Tibial nerve (tissue), 4 donors: Measurements from ENCODE around the gene SLC2A4. TPM values are rescaled to one million over a fixed set of nuclear protein-coding genes. Genes with fewer than 3 reads are reported as not detected.

ENCODE experiments used
- DNase-seq, 2 donors: peaks; one replicate each; pipeline ENCODE4 v3.0.0-alpha.2; 2019; ENCODE audit warnings: low spot score in 2 of 2
- H3K27ac ChIP-seq, 4 donors: fragments of 200-600 bp; sonication (generic) in 3 of 4; one replicate each; pipeline ENCODE4 v1.5.1; 2017 to 2019; ENCODE audit warnings: mild to moderate bottlenecking in 1 of 4
- H3K27me3 ChIP-seq, 2 donors: fragments of 200-600 bp; sonication (generic) in 1 of 2; one replicate each; pipeline versions ENCODE4 v1.5.1 to v1.6.0; 2017 to 2019
- H3K36me3 ChIP-seq, 3 donors: fragments of 200-600 bp; sonication (generic); one replicate each; pipeline ENCODE4 v1.5.1; 2018 to 2019
- H3K4me1 ChIP-seq, 4 donors: fragments of 200-600 bp; sonication (generic) in 3 of 4; one replicate each; pipeline ENCODE4 v1.5.1; 2017 to 2019
- H3K4me3 ChIP-seq, 4 donors: fragments of 200-600 bp; sonication (generic) in 3 of 4; one replicate each; pipeline ENCODE4 v1.5.1; 2017 to 2019; ENCODE audit warnings: mild to moderate bottlenecking in 1 of 4, moderate library complexity in 1 of 4
- H3K9me3 ChIP-seq, 4 donors: fragments of 200-600 bp; sonication (generic) in 3 of 4; one replicate each; pipeline ENCODE4 v1.5.1; 2017 to 2019
- EP300 ChIP-seq, 2 donors: sonication (generic); formaldehyde crosslinking; IDR thresholded peaks; one replicate each; pipeline ENCODE4 v1.6.1; 2017; ENCODE audit warnings: antibody characterized with exemption in 2 of 2, mild to moderate bottlenecking in 1 of 2
- POLR2A ChIP-seq, 2 donors: fragments of 450-650 bp; IDR thresholded peaks; one replicate each; pipeline ENCODE4 v1.6.1; 2017; ENCODE audit warnings: antibody characterized with exemption in 2 of 2, mild to moderate bottlenecking in 2 of 2, moderate library complexity in 2 of 2
- WGBS, 2 donors: methylation state at CpG; one replicate each; pipeline ENCODE4 v1.1.5; 2018; 5-methylcytosine and 5-hydroxymethylcytosine counted together
- total RNA-seq, 4 donors: library from RNA; depleted of rRNA; stranded (reverse); fragments of >200 nt; gene quantifications; one replicate each; pipeline ENCODE4 v1.1.0, GENCODE V29; 2016
- TF ChIP-seq, protein P1 (sequence below), 5 experiments: fragments of 200-600 bp in 3 of 5; fragments of 450-650 bp in 2 of 5; sonication (generic) in 3 of 5; IDR thresholded peaks; one replicate each; pipeline ENCODE4 v1.5.1; 2016 to 2019; ENCODE audit warnings: antibody characterized with exemption in 5 of 5, mild to moderate bottlenecking in 3 of 5, moderate library complexity in 2 of 5

The SLC2A4 gene
- 10 to 100 TPM in 1 of 4 donors, 1 to 10 TPM in 3; 5.2 to 20.1 (median 6.2) TPM for total RNA-seq

DNA sequence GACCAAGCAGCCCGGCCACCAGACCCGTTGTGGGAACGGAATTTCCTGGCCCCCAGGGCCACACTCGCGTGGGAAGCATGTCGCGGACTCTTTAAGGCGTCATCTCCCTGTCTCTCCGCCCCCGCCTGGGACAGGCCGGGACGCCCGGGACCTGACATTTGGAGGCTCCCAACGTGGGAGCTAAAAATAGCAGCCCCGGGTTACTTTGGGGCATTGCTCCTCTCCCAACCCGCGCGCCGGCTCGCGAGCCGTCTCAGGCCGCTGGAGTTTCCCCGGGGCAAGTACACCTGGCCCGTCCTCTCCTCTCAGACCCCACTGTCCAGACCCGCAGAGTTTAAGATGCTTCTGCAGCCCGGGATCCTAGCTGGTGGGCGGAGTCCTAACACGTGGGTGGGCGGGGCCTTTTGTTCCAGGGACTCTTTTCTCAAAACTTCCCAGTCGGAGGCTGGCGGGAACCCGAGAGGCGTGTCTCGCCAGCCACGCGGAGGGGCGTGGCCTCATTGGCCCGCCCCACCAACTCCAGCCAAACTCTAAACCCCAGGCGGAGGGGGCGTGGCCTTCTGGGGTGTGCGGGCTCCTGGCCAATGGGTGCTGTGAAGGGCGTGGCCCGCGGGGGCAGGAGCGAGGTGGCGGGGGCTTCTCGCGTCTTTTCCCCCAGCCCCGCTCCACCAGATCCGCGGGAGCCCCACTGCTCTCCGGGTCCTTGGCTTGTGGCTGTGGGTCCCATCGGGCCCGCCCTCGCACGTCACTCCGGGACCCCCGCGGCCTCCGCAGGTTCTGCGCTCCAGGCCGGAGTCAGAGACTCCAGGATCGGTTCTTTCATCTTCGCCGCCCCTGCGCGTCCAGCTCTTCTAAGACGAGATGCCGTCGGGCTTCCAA is at the start of gene SLC2A4:
Gene SLC2A4, plus strand, starts transcription at position 645 of the 879 bp plus-strand sequence. Its CDS starts 217 bp downstream, at position 862.
- 1% methylated on average over 25 to 45 of the region's 71 CpGs for WGBS, 2 donors
- TF ChIP-seq EP300 (IDR thresholded peaks at IDR 0.05) (peak; percentile 51 to 70), POLR2A (IDR thresholded peaks at IDR 0.05) (peak in 1 of 2 donors; percentile 12)
- TF ChIP-seq, protein P1, sequence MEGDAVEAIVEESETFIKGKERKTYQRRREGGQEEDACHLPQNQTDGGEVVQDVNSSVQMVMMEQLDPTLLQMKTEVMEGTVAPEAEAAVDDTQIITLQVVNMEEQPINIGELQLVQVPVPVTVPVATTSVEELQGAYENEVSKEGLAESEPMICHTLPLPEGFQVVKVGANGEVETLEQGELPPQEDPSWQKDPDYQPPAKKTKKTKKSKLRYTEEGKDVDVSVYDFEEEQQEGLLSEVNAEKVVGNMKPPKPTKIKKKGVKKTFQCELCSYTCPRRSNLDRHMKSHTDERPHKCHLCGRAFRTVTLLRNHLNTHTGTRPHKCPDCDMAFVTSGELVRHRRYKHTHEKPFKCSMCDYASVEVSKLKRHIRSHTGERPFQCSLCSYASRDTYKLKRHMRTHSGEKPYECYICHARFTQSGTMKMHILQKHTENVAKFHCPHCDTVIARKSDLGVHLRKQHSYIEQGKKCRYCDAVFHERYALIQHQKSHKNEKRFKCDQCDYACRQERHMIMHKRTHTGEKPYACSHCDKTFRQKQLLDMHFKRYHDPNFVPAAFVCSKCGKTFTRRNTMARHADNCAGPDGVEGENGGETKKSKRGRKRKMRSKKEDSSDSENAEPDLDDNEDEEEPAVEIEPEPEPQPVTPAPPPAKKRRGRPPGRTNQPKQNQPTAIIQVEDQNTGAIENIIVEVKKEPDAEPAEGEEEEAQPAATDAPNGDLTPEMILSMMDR (IDR thresholded peaks at IDR 0.05), result no peak
- peak; percentile 87 to 95 for DNase-seq
- H3K27me3 ChIP-seq, result peaks cover 0 to 20% of the 10 kb centered on the region in 2 donors
- H3K4me3 ChIP-seq, result peak within 1 kb of the TSS; percentile 5 to 59 (median 26)
- no peaks in the 10 kb centered on the region for H3K36me3 ChIP-seq
- peaks cover 0 to 27% (median 13%) of the 10 kb centered on the region in 4 donors for H3K4me1 ChIP-seq
- H3K9me3 ChIP-seq, result no peaks in the 10 kb centered on the region
- H3K27ac ChIP-seq, result peak within 1 kb of the TSS; percentile 21 to 86 (median 73)

DNA sequence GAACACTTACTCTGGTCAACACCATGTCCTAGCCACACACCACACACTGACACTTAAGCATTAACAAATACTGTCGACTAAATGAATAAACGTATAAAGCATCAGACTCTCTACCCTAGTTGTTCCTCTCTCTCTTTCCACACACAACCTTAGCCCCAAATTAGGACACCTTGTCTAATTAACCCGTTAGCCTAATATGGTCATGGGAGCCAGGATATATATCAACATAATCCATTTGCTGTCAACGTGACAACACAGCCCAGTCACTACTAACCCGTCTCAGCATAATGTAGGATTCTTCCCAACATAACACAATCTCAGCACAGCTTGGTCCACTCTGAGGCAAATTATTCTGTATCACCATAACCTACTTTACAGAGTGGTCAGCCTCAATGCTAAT is 49.4 kb upstream of the SLC2A4 start:
- no peaks in the 10 kb centered on the region for H3K9me3 ChIP-seq
- peaks cover 2 to 57% (median 19%) of the 10 kb centered on the region in 3 donors for H3K36me3 ChIP-seq
- no peaks in the 10 kb centered on the region for H3K27me3 ChIP-seq
- 74 to 86% methylated on average over 5 of the region's 5 CpGs for WGBS, 2 donors
- no peak overlapping the region for H3K4me3 ChIP-seq
- H3K4me1 ChIP-seq, result peaks cover 0 to 54% (median 20%) of the 10 kb centered on the region in 4 donors
- H3K27ac ChIP-seq, result no peak overlapping the region
- no peak for TF ChIP-seq EP300 (IDR thresholded peaks at IDR 0.05)
- TF ChIP-seq POLR2A (IDR thresholded peaks at IDR 0.05), result no peak
- TF ChIP-seq, protein P1 (IDR thresholded peaks at IDR 0.05), result no peak
- DNase-seq, result no peak

DNA sequence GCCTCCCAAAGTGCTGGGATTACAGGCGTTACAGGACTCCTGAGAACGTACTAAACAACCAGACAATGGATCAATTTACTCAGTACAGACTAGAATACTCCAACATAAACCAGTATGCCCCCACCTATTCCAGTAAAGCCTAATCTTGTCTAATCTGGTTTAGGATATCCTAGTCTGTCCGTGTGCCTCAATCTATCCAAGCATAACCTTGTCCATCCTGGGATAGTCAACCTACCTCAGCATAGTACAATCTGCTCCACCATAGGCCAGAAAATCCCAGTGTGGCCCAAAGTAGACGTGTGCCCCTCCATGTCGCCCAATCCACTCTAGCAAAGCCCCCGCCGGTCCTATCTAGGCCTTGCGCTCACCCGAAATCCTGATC is 47.8 kb upstream of the SLC2A4 start:
- peak overlapping the region; percentile 83 to 96 (median 88) for H3K27ac ChIP-seq
- H3K27me3 ChIP-seq, result no peaks in the 10 kb centered on the region
- no peak for DNase-seq
- 1% methylated on average over 9 of the region's 9 CpGs for WGBS, 2 donors
- H3K9me3 ChIP-seq, result no peaks in the 10 kb centered on the region
- peak overlapping the region; percentile 61 to 96 (median 94) for H3K4me3 ChIP-seq
- peaks cover 0 to 41% (median 14%) of the 10 kb centered on the region in 3 donors for H3K36me3 ChIP-seq
- TF ChIP-seq POLR2A (IDR thresholded peaks at IDR 0.05) (no peak), EP300 (IDR thresholded peaks at IDR 0.05) (no peak)
- TF ChIP-seq, protein P1 (IDR thresholded peaks at IDR 0.05), result no peak
- peaks cover 0 to 61% (median 25%) of the 10 kb centered on the region in 4 donors for H3K4me1 ChIP-seq

DNA sequence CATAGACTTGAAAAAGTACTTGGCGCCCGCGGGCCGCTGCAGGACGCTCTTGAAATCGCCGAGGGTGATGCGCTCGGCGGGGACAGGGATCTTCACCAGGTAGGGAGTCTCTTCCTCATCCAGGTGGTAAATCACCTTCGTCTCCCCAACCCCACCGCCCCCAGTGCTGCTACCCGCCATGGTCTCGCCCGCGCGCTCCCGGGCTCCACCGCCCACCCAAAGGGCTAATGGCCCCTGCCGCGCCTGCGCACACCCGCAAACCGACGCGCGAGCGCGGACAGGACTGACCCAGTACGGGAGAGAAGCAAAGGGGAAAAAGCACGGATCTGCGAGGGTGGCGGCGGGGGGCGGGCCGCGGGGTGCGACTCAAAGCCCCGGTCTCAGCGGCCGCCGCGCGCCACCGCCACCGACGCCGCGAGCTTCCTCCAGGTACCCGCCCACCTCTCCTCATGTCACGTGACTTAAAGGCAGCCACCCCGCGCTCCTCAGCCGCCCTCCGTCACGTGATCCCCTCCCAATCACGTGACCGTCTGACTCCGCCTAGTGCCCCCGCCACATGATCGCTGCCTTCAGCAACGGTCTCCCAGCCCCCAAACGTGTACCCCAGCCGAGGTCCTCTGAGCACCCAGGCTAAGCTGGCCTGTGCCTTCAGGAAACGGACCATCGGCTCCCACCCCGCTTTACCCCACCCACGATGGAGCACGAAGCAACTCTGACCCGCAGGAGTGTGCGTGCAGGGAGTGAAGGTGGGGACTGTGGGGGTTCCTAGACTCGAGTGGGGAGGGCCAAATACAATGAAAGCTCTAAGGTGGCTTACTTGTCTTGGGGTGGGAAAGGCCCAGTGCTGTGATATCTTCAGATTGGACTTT is 47.2 kb upstream of the SLC2A4 start, which contains the start of gene DVL2:
Gene DVL2, minus strand, starts transcription at position 435 of the 869 bp plus-strand sequence. Its CDS starts 255 bp downstream, at position 180.
- peak within 1 kb of the TSS; percentile 61 to 96 (median 94) for H3K4me3 ChIP-seq
- peak within 1 kb of the TSS; percentile 83 to 96 (median 88) for H3K27ac ChIP-seq
- DNase-seq, result peak; percentile 94 to 97
- WGBS, 2 donors, result 0 to 1% methylated on average over 26 to 63 of the region's 72 CpGs
- TF ChIP-seq POLR2A (IDR thresholded peaks at IDR 0.05), result peak; percentile 57 to 89
- TF ChIP-seq EP300 (IDR thresholded peaks at IDR 0.05), result peak; percentile 56 to 91
- TF ChIP-seq, protein P1 (IDR thresholded peaks at IDR 0.05), result peak in 1 of 5 experiments; percentile 35
- peaks cover 0 to 35% (median 7%) of the 10 kb centered on the region in 3 donors for H3K36me3 ChIP-seq
- H3K4me1 ChIP-seq, result peaks cover 0 to 61% (median 25%) of the 10 kb centered on the region in 4 donors
- H3K27me3 ChIP-seq, result no peaks in the 10 kb centered on the region
- no peaks in the 10 kb centered on the region for H3K9me3 ChIP-seq
